Stomach (tissue), 9 donors: ENCODE data around the gene CARD19. TPM values are rescaled to one million over a fixed set of nuclear protein-coding genes. Genes with fewer than 3 reads are reported as not detected.

Experiments
- DNase-seq, 2 donors: peaks; one replicate each; pipeline versions ENCODE4 v3.0.0 to v3.0.0-alpha.2; 2013 to 2019
- H3K27ac ChIP-seq, 5 donors: fragments of 200-600 bp in 4 of 5; sonication (generic) in 4 of 5; one replicate each; pipeline ENCODE4 v1.5.1; 2013 to 2019; ENCODE audit warnings: mild to moderate bottlenecking in 1 of 5, moderate library complexity in 1 of 5
- H3K27me3 ChIP-seq, 3 donors: fragments of 200-600 bp; sonication (generic); one replicate each; pipeline ENCODE4 v1.5.1; 2017 to 2019; ENCODE audit warnings: mixed run types in 1 of 3
- H3K36me3 ChIP-seq, 4 donors: fragments of 200-600 bp; sonication (generic); 1 replicate in 3 of 4; 2 replicates in 1 of 4; pipeline ENCODE4 v1.5.1; 2016 to 2019
- H3K4me1 ChIP-seq, 4 donors: fragments of 200-600 bp; sonication (generic); one replicate each; pipeline ENCODE4 v1.5.1; 2016 to 2019
- H3K4me3 ChIP-seq, 4 donors: fragments of 200-600 bp; sonication (generic) in 3 of 4; one replicate each; pipeline ENCODE4 v1.5.1; 2016 to 2019; ENCODE audit warnings: mild to moderate bottlenecking in 1 of 4
- H3K9me3 ChIP-seq, 4 donors: fragments of 200-600 bp; sonication (generic); one replicate each; pipeline ENCODE4 v1.5.1; 2016 to 2019
- EP300 ChIP-seq: sonication (generic); formaldehyde crosslinking; IDR thresholded peaks from one replicate; pipeline ENCODE4 v1.6.1; 2017; ENCODE audit warnings: antibody characterized with exemption
- POLR2A ChIP-seq, 4 donors: fragments of 450-650 bp; IDR thresholded peaks; one replicate each; pipeline ENCODE4 v1.6.1; 2016; ENCODE audit warnings: antibody characterized with exemption in 4 of 4, control low read depth in 2 of 4, mild to moderate bottlenecking in 1 of 4, moderate library complexity in 1 of 4
- POLR2AphosphoS5 ChIP-seq, 3 donors: sonication (generic); formaldehyde crosslinking; IDR thresholded peaks; one replicate each; pipeline ENCODE4 v1.6.1; 2016; ENCODE audit warnings: antibody characterized with exemption in 3 of 3
- WGBS, 5 donors: extraction: QIAGEN DNeasy Blood & Tissue Kit in 3 of 5; methylation state at CpG; one replicate each; pipeline versions ENCODE4 v1.1.5 to v1.1.7; 2013 to 2018; 5-methylcytosine and 5-hydroxymethylcytosine counted together
- intact Hi-C: fragments of 100-400 bp; cut with DNase I; formaldehyde crosslinking; loops from one replicate; pipeline ENCODE4 v1.15.1; 2023; ENCODE audit warnings: low total_unique reads
- polyA plus RNA-seq, 3 donors: library from polyadenylated mRNA; stranded (reverse); fragments of 200-250 nt; gene quantifications; one replicate each; pipeline ENCODE4 v1.2.3, GENCODE V29; 2013
- total RNA-seq, 5 donors: library from RNA; depleted of rRNA; stranded (reverse); fragments of >200 nt; gene quantifications; one replicate each; pipeline versions ENCODE4 v1.1.0 to v1.2.3, GENCODE V29; 2014 to 2016
- TF ChIP-seq, protein P1 (sequence below), 7 experiments: fragments of 450-650 bp in 4 of 7; fragments of 200-600 bp in 3 of 7; sonication (generic) in 3 of 7; IDR thresholded peaks; one replicate each; pipeline ENCODE4 v1.5.1; 2016 to 2019; ENCODE audit warnings: antibody characterized with exemption in 7 of 7, control low read depth in 2 of 7, mild to moderate bottlenecking in 1 of 7
- donor health status: healthy with polysubstance abuse.
- donor health status: Bipolar disorder and iron deficiency.
- donor health status: healthy.

Gene CARD19
- total and polyA plus RNA-seq, 8 donors: 14.3 to 95.1 (median 45.6) TPM

DNA sequence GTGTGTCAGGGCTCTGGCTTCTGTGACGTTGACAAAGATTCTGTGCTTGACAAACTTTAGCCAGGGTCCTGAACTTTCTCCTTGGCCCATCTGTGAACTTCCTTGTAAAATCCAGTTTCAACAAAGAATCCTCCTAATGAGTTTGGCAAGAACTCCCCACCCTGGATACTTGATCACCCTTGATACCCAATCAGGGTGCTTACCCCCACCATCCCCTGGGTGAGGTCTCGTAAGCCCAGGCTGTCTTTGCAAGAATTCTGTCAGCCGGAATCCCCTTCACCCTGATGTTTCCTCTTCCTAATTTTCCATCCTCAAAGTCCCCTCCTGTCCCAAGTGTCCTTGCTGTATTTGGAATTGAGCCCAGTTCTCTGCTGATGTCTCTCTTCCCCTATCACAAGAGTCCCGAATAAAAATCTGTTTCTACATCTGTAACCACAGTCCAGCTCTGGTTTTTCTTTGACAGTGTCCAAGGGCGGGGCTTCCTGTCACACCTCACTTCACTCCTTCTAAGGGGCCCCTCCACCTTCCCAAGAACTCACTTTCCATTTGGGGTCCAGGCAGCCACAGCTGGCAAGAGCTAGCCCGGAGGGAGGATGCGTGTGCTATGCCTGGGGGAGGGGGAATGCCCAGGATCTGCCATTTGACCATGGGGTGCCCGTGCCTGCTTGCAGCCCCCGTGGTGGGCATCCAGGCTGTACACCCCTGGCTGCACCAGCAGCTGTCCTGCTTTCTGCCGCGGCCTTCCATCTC lies 2.7 kb upstream of the CARD19 start:
- WGBS, 5 donors: 38 to 59% (median 48%) methylated on average over 6 to 11 of the region's 11 CpGs
- no peak overlapping the region for H3K4me3 ChIP-seq
- peaks cover 0 to 13% (median 0%) of the 10 kb centered on the region in 4 donors for H3K9me3 ChIP-seq
- intact Hi-C loops: no loop called here
- DNase-seq: peak in 1 of 2 donors; percentile 65
- no peaks in the 10 kb centered on the region for H3K27me3 ChIP-seq
- peaks cover 23 to 46% (median 42%) of the 10 kb centered on the region in 4 donors for H3K4me1 ChIP-seq
- no peaks in the 10 kb centered on the region for H3K36me3 ChIP-seq
- TF ChIP-seq EP300: no peak
- no peak for TF ChIP-seq POLR2AphosphoS5 (IDR thresholded peaks at IDR 0.05)
- TF ChIP-seq, protein P1, sequence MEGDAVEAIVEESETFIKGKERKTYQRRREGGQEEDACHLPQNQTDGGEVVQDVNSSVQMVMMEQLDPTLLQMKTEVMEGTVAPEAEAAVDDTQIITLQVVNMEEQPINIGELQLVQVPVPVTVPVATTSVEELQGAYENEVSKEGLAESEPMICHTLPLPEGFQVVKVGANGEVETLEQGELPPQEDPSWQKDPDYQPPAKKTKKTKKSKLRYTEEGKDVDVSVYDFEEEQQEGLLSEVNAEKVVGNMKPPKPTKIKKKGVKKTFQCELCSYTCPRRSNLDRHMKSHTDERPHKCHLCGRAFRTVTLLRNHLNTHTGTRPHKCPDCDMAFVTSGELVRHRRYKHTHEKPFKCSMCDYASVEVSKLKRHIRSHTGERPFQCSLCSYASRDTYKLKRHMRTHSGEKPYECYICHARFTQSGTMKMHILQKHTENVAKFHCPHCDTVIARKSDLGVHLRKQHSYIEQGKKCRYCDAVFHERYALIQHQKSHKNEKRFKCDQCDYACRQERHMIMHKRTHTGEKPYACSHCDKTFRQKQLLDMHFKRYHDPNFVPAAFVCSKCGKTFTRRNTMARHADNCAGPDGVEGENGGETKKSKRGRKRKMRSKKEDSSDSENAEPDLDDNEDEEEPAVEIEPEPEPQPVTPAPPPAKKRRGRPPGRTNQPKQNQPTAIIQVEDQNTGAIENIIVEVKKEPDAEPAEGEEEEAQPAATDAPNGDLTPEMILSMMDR (IDR thresholded peaks at IDR 0.05): no peak
- no peak for TF ChIP-seq POLR2A (IDR thresholded peaks at IDR 0.05)
- peak overlapping the region in 4 of 5 donors; percentile 10 to 98 (median 96) for H3K27ac ChIP-seq

DNA sequence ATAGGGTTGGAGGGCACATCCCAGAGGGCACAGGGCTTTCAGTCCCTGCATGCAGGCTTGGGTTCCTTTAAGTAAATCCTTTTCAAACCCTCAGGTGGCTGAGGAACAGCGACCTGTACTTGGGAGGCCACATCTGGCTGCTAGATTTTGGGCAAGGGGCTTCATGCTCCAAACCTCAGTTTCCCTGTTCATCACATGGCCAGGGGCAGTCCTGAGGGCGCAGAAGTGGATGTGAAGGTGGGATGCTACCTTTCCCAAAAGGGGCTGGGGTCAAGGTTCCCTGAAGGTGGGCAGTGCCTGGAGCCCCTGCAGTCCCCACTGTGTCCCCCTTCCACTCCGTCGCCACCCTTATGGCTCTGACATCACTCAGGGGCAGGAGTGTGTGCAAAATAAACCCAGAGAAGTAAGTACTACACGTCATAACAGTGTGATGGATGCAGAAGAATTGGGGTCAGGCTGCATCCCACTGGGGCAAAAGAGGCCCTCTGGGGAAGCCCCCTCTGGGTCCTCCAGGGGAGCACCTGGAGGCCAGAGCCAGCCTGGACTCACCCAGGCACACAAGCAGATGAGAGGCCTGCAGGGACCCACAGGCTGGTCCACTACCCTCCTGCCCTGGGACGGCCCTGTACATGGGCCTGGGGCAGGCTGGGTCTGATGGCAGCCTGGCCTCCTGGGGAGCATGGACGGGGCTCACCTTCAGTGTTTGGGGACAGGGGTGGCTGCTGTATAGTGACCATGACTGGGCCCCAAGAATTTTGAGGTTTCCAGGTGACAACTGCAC lies 1.9 kb upstream of the CARD19 start:
- Histone ChIP-seq H3K4me3 (no peak overlapping the region), H3K27ac (peak overlapping the region; percentile 3 to 98 (median 97)), H3K4me1 (peaks cover 27 to 53% (median 50%) of the 10 kb centered on the region in 4 donors), H3K36me3 (no peaks in the 10 kb centered on the region), H3K27me3 (no peaks in the 10 kb centered on the region), H3K9me3 (peaks cover 0 to 13% (median 0%) of the 10 kb centered on the region in 4 donors)
- DNase-seq: peak in 1 of 2 donors; percentile 22
- WGBS, 5 donors: 65 to 86% (median 70%) methylated on average over 6 to 7 of the region's 7 CpGs
- intact Hi-C loops: no loop called here
- TF ChIP-seq, protein P1 (IDR thresholded peaks at IDR 0.05): no peak
- TF ChIP-seq POLR2A (IDR thresholded peaks at IDR 0.05) (no peak), EP300 (no peak), POLR2AphosphoS5 (IDR thresholded peaks at IDR 0.05) (no peak)

DNA sequence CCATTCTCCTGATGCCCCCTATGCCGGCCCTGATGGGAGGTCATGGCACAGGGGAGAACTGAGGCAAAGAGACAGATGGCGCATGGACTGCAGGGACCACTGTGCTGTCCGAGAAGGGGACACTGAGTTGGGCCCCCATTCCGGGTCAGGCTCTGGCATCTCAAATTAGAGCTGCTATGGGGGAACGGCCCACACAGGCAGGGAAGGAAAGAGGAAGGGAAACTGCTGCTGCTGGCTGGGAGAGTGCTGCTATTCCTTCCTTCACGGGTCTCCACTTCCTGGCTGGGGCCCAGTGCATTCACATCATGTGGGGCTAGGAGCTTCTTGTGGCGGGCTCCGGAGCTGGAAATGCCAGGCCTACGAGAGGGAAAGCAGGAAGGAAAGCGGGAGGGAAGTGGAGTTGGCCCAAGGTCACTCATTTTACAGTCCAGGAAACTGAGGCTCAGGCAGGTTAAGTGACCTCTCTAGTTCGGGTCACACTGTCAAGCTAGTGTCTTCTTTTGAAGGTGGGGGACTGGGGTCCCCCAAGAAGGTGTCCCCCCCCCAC lies 1.3 kb upstream of the CARD19 start:
- Histone ChIP-seq H3K4me3 (peak overlapping the region; percentile 36 to 51 (median 44)), H3K4me1 (peaks cover 33 to 59% (median 56%) of the 10 kb centered on the region in 4 donors), H3K27ac (peak overlapping the region; percentile 71 to 98 (median 97)), H3K36me3 (no peaks in the 10 kb centered on the region), H3K27me3 (no peaks in the 10 kb centered on the region), H3K9me3 (peaks cover 0 to 13% (median 0%) of the 10 kb centered on the region in 4 donors)
- 58 to 69% (median 65%) methylated on average over 11 of the region's 11 CpGs for WGBS, 5 donors
- peak in 1 of 2 donors; percentile 84 for DNase-seq
- TF ChIP-seq POLR2AphosphoS5 (IDR thresholded peaks at IDR 0.05) (no peak), POLR2A (IDR thresholded peaks at IDR 0.05) (no peak), EP300 (no peak)
- TF ChIP-seq, protein P1 (IDR thresholded peaks at IDR 0.05): no peak
- intact Hi-C loops: no loop called here
